H9 (cell line): Measurements from ENCODE around the gene TMEM52B. TPM values are rescaled to one million over a fixed set of nuclear protein-coding genes. Genes with fewer than 3 reads are reported as not detected.

Experiments used
- DNase-seq: peaks from one replicate; pipeline ENCODE4 v3.0.0-alpha.2; 2017
- H2AFZ ChIP-seq: one replicate; pipeline ENCODE4 v1.6.1; 2013; ENCODE audit warnings: mild to moderate bottlenecking, low read length, control low read depth, moderate library complexity
- H2AK5ac ChIP-seq: 2 replicates; pipeline ENCODE4 v1.6.1; 2013; ENCODE audit warnings: low read length, control low read depth, mixed read lengths; ENCODE audit not compliant: insufficient read length
- H2BK120ac ChIP-seq: one replicate; pipeline ENCODE4 v1.6.1; 2013; ENCODE audit warnings: low read depth, mild to moderate bottlenecking, low read length, control low read depth, inconsistent platforms; ENCODE audit not compliant: poor library complexity, severe bottlenecking
- H2BK12ac ChIP-seq: 2 replicates; pipeline ENCODE4 v1.6.1; 2013; ENCODE audit warnings: low read length, control low read depth, mixed read lengths, low read depth; ENCODE audit not compliant: insufficient read length
- H2BK15ac ChIP-seq: 2 replicates; pipeline ENCODE4 v1.6.1; 2013; ENCODE audit warnings: low read depth, low read length, control low read depth
- H2BK20ac ChIP-seq: one replicate; pipeline ENCODE4 v1.6.1; 2013; ENCODE audit warnings: low read depth, mild to moderate bottlenecking, low read length, control low read depth, inconsistent platforms; ENCODE audit not compliant: poor library complexity, severe bottlenecking
- H2BK5ac ChIP-seq: 2 replicates; pipeline ENCODE4 v1.6.1; 2013; ENCODE audit warnings: low read length, control low read depth, mixed read lengths; ENCODE audit not compliant: insufficient read length
- H3K14ac ChIP-seq: 2 replicates; pipeline ENCODE4 v1.6.1; 2013; ENCODE audit warnings: low read length, control low read depth; ENCODE audit not compliant: insufficient read depth
- H3K18ac ChIP-seq: 2 replicates; pipeline ENCODE4 v1.6.1; 2013; ENCODE audit warnings: low read depth, mild to moderate bottlenecking, mixed read lengths, low read length, control low read depth; ENCODE audit not compliant: insufficient read length
- H3K23ac ChIP-seq: 2 replicates; pipeline ENCODE4 v1.6.1; 2013; ENCODE audit warnings: low read length, control low read depth, mixed read lengths, low read depth; ENCODE audit not compliant: insufficient read length
- H3K23me2 ChIP-seq: 2 replicates; pipeline ENCODE4 v1.6.1; 2013; ENCODE audit warnings: low read depth, mild to moderate bottlenecking, mixed read lengths, low read length, control low read depth; ENCODE audit not compliant: insufficient read length, poor library complexity, severe bottlenecking
- H3K27ac ChIP-seq: 2 replicates; pipeline ENCODE4 v1.5.1; 2013; ENCODE audit warnings: low read length, control low read depth, mixed read lengths, low read depth; ENCODE audit not compliant: insufficient read length
- H3K27me3 ChIP-seq: 2 replicates; pipeline ENCODE4 v1.6.1; 2013; ENCODE audit warnings: low read length, control low read depth, inconsistent platforms; ENCODE audit not compliant: insufficient read depth
- H3K4ac ChIP-seq: 2 replicates; pipeline ENCODE4 v1.6.1; 2013; ENCODE audit warnings: low read depth, mild to moderate bottlenecking, control low read depth, inconsistent platforms, low read length, moderate library complexity
- H3K4me1 ChIP-seq: 2 replicates; pipeline ENCODE4 v1.6.1; 2013; ENCODE audit warnings: low read length, control low read depth, inconsistent platforms; ENCODE audit not compliant: insufficient read depth
- H3K4me2 ChIP-seq: 2 replicates; pipeline ENCODE4 v1.6.1; 2013; ENCODE audit warnings: low read length, control low read depth, mixed read lengths; ENCODE audit not compliant: insufficient read length, insufficient read depth
- H3K56ac ChIP-seq: 2 replicates; pipeline ENCODE4 v1.6.1; 2013; ENCODE audit warnings: low read depth, mild to moderate bottlenecking, mixed read lengths, low read length, control low read depth; ENCODE audit not compliant: insufficient read length
- H3K79me1 ChIP-seq: 2 replicates; pipeline ENCODE4 v1.6.1; 2013; ENCODE audit warnings: low read depth, mild to moderate bottlenecking, moderate library complexity, low read length, control low read depth, inconsistent platforms; ENCODE audit not compliant: insufficient read depth, poor library complexity, severe bottlenecking
- H3K79me2 ChIP-seq: 2 replicates; pipeline ENCODE4 v1.6.1; 2013; ENCODE audit warnings: low read length, control low read depth, inconsistent platforms; ENCODE audit not compliant: insufficient read depth
- H3K9ac ChIP-seq: 2 replicates; pipeline ENCODE4 v1.6.1; 2013; ENCODE audit warnings: low read length, control low read depth, mixed read lengths; ENCODE audit not compliant: insufficient read length; ENCODE audit errors: extremely low read depth
- H3K9me3 ChIP-seq: one replicate; pipeline ENCODE4 v1.6.1; 2013; ENCODE audit warnings: low read depth, low read length, inconsistent platforms; ENCODE audit not compliant: control insufficient read depth
- H3T11ph ChIP-seq: one replicate; pipeline ENCODE4 v1.6.1; 2013; ENCODE audit warnings: mild to moderate bottlenecking, low read length, control low read depth, inconsistent platforms
- H4K20me1 ChIP-seq: one replicate; pipeline ENCODE4 v1.6.1; 2013; ENCODE audit not compliant: control insufficient read depth, insufficient read length, insufficient read depth
- H4K5ac ChIP-seq: 2 replicates; pipeline ENCODE4 v1.6.1; 2013; ENCODE audit warnings: low read depth, mild to moderate bottlenecking, mixed read lengths, low read length, control low read depth; ENCODE audit not compliant: insufficient read length
- H4K8ac ChIP-seq: replicated peaks from 2 replicates; pipeline ENCODE4 v1.6.1; 2013; ENCODE audit warnings: low read length, control low read depth, mixed read lengths, low read depth; ENCODE audit not compliant: insufficient read length
- H4K91ac ChIP-seq: 2 replicates; pipeline ENCODE4 v1.6.1; 2013; ENCODE audit warnings: low read depth, mild to moderate bottlenecking, moderate library complexity, mixed read lengths, low read length, control low read depth; ENCODE audit not compliant: insufficient read length
- H3K27ac Mint-ChIP-seq, 3 experiments: 2 replicates in 2 of 3; 3 replicates in 1 of 3; pipeline ENCODE4 v1.8.0; 2020 to 2021; ENCODE audit warnings: mixed read lengths in 3 of 3, mild to moderate bottlenecking in 1 of 3, moderate library complexity in 1 of 3
- H3K27me3 Mint-ChIP-seq: 2 replicates; pipeline ENCODE4 v1.8.0; 2021; ENCODE audit warnings: low read depth, mild to moderate bottlenecking, moderate library complexity, mixed read lengths
- H3K36me3 Mint-ChIP-seq, 3 experiments: 2 replicates in 2 of 3; 3 replicates in 1 of 3; pipeline ENCODE4 v1.8.0; 2020 to 2021; ENCODE audit warnings: low read depth in 3 of 3, mixed read lengths in 3 of 3; ENCODE audit not compliant: insufficient read depth in 1 of 3
- H3K4me1 Mint-ChIP-seq, 2 experiments: 2 replicates each; pipeline ENCODE4 v1.8.0; 2020; ENCODE audit warnings: mixed read lengths in 2 of 2
- H3K4me3 Mint-ChIP-seq, 2 experiments: 2 replicates in 1 of 2; 3 replicates in 1 of 2; pipeline ENCODE4 v1.8.0; 2020 to 2021; ENCODE audit warnings: mild to moderate bottlenecking in 2 of 2, mixed read lengths in 2 of 2, moderate library complexity in 1 of 2
- H3K9me3 Mint-ChIP-seq, 2 experiments: 2 replicates in 1 of 2; 3 replicates in 1 of 2; pipeline ENCODE4 v1.8.0; 2020; ENCODE audit warnings: mild to moderate bottlenecking in 2 of 2, mixed read lengths in 2 of 2, moderate library complexity in 1 of 2
- WGBS: extraction: QIAGEN DNeasy Blood & Tissue Kit; methylation state at CpG from one replicate; pipeline ENCODE4 v1.1.7; 2013; ENCODE audit warnings: missing lambda C conversion rate, low lambda C conversion rate, mixed read lengths; ENCODE audit not compliant: insufficient read length; ENCODE audit errors: extremely low coverage; 5-methylcytosine and 5-hydroxymethylcytosine counted together
- total RNA-seq: library from RNA; stranded (reverse); gene quantifications from 2 replicates; pipeline ENCODE4 v1.2.1, GENCODE V29; 2021
- TF ChIP-seq, protein P1 (sequence below): fragments of 200-600 bp; sonication (generic); conservative IDR thresholded peaks from 3 replicates; pipeline ENCODE4 v1.8.0; 2021; ENCODE audit warnings: antibody characterized with exemption, mild to moderate bottlenecking

TMEM52B gene
- total RNA-seq, 1 experiment from 2014 or later: not detected

DNA sequence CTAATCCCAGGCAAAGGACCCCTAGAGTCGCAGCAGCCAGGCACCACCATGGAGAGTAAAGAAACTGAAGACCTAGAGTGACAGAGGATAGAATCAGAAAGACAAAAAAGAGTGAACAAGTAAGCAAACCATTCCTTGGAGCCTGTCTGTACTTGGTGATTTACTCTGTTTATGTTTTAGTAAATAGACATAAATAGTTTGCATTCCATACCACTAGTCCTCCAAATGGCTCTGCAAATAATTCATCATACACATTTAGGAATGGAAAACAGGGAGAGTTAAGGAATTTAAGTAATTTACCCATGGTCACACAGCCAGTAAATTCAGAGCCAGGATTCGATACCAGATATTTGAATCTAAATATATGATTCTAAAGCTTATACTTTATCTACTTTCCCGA, 9.7 kb upstream of the TMEM52B start:
- WGBS: no CpG with 5 or more reads among the region's 3 CpGs
- no peaks in the 10 kb centered on the region for H3K23me2 ChIP-seq
- H2BK15ac ChIP-seq: no peak overlapping the region
- H3K9me3 Mint-ChIP-seq: no peaks in the 10 kb centered on the region
- H4K20me1 ChIP-seq: no peaks in the 10 kb centered on the region
- H2AFZ ChIP-seq: no peak overlapping the region
- H3K4me1 ChIP-seq: no peaks in the 10 kb centered on the region
- no peaks in the 10 kb centered on the region for H3K4me1 Mint-ChIP-seq
- H2AK5ac ChIP-seq: no peak overlapping the region
- H2BK120ac ChIP-seq: no peak overlapping the region
- H4K91ac ChIP-seq: no peak overlapping the region
- no peaks in the 10 kb centered on the region; a peak in 1 of 7 replicates for H3K36me3 Mint-ChIP-seq
- H2BK12ac ChIP-seq: no peak overlapping the region
- no peak overlapping the region for H4K5ac ChIP-seq
- no peak overlapping the region for H3K4me2 ChIP-seq
- H3T11ph ChIP-seq: no peak overlapping the region
- no peak overlapping the region for H3K14ac ChIP-seq
- H3K23ac ChIP-seq: no peak overlapping the region
- no peak overlapping the region for H3K9ac ChIP-seq
- DNase-seq: no peak
- H3K27ac Mint-ChIP-seq: no peak overlapping the region
- TF ChIP-seq, protein P1, sequence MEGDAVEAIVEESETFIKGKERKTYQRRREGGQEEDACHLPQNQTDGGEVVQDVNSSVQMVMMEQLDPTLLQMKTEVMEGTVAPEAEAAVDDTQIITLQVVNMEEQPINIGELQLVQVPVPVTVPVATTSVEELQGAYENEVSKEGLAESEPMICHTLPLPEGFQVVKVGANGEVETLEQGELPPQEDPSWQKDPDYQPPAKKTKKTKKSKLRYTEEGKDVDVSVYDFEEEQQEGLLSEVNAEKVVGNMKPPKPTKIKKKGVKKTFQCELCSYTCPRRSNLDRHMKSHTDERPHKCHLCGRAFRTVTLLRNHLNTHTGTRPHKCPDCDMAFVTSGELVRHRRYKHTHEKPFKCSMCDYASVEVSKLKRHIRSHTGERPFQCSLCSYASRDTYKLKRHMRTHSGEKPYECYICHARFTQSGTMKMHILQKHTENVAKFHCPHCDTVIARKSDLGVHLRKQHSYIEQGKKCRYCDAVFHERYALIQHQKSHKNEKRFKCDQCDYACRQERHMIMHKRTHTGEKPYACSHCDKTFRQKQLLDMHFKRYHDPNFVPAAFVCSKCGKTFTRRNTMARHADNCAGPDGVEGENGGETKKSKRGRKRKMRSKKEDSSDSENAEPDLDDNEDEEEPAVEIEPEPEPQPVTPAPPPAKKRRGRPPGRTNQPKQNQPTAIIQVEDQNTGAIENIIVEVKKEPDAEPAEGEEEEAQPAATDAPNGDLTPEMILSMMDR: no peak
- no peak overlapping the region for H2BK20ac ChIP-seq
- no peak overlapping the region for H3K4ac ChIP-seq
- no peak overlapping the region for H3K27ac ChIP-seq
- no peaks in the 10 kb centered on the region for H3K27me3 Mint-ChIP-seq
- H3K56ac ChIP-seq: no peak overlapping the region
- no peaks in the 10 kb centered on the region for H3K27me3 ChIP-seq
- H3K9me3 ChIP-seq: no peaks in the 10 kb centered on the region
- H4K8ac ChIP-seq: no peak overlapping the region
- H3K18ac ChIP-seq: no peak overlapping the region
- no peak overlapping the region for H2BK5ac ChIP-seq
- H3K79me1 ChIP-seq: no peaks in the 10 kb centered on the region
- H3K4me3 Mint-ChIP-seq: no peak overlapping the region
- H3K79me2 ChIP-seq: no peaks in the 10 kb centered on the region
